Measurements from ENCODE around the gene RPP40.

Gene RPP40

DNA sequence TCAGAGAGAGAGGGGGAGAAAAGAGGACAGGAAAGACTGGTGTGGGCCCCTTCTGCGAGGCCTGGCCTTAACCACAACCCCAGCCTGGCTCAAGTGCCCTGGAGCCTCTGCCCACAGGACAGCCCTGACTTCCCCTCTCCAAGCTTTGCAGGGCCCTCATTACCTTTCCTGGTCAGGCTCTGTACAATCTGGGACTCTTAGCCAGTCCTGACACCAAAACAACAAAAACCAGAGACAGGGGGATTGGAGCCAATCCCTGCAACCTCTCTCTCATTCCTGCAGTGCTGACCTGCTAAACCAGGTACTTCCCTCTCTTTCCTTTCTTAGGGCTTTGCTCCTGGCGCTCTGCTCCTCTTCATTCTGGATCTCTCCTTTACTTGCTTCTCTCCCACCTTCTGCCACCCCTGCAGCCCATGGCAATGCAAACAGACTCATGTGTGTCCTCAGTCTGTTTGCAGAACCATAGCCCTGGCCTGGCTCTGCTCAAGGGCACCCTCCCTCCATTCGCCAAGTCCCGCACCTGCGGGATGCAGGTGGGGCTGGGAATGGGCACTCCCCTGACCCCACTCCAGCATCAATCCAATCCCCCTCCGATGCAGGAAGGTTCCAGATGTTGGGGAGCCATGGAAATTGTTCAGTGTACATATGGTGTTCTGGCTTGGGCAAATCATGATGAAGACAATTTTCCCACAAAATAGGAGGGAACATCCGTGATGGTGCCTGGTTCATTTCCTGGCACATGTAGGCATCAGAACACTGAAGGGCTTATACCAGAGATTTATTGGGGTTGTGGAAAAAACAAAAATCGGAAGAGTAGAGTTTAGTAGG lies 38.1 kb downstream of the RPP40 start:
- TF ChIP-seq CTCF (IDR thresholded peaks at IDR 0.05; ENCODE audit: low read depth, low read length) = no peak
- no peak for DNase-seq (ENCODE audit: low read depth in 2 of 2)
- H3K4me3 ChIP-seq (replicated peaks in 1 of 2; ENCODE audit: low read depth in 2 of 2, low read length in 2 of 2) = no peak overlapping the region

DNA sequence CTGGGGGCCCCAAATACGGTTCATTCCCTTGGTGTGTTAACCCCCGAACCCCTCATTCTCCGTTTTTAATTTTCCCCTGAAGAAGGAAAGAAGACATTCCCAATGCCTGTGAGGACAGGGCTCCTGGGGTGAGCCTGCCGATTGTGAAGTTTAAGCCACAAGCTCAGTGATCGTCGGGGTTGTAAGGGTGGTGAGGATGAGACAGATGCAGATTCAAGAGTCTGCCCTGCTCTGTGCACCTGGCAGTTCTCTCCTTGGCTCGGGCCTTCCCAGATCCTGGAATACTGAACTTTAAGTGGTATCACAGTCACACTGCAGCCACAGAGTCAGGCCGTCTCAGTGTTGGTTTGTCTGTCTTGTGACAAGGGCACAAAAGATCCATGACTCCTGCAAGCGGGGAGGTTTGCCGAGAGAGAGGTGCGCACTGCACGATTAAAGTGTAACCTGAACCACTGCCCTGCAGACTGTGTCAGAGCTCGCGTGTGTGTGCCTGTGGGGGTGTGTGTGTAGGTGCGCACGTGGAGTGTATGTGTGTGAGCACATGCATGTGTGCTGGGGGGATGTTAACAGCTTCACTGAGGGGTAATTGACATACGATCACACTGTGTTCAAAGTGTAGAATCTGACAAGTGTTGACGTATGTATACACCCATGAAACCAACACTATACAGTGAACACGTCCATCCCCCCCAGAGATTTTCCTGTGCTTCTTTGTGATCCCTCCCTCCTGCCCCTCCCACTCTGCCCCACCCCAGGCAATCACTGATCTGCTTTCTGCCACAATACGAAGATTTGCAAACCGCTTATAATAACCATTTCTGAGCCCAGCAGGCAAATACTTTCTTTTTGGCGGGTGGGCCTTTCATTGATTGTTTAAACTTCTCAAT lies 38.9 kb downstream of the RPP40 start:
- DNase-seq (ENCODE audit: low read depth in 2 of 2) = no peak
- no peak for TF ChIP-seq CTCF (IDR thresholded peaks at IDR 0.05; ENCODE audit: low read depth, low read length)

DNA sequence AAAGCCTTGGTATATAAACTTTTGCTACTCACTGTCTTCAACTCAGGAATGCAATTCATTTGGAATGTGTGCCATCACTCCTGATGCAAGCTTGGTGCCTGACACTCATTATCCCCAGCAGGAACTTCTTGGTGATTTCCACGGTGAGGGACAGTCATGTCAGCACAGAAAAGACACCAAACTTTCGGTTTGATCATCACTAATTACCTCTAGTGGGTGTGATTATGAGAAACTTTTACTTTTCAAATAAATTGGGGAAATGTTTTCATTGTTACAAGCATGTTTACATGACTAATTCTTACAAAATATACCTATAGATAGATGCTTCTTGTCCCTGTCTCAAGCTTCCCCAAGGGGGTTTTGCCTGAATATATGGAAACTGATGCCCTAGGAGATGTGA lies 40.9 kb downstream of the RPP40 start:
- no peak for TF ChIP-seq CTCF (IDR thresholded peaks at IDR 0.05; ENCODE audit: low read depth, low read length)
- H3K4me3 ChIP-seq (replicated peaks in 1 of 2; ENCODE audit: low read depth in 2 of 2, low read length in 2 of 2) = no peak overlapping the region
- DNase-seq (ENCODE audit: low read depth in 2 of 2) = no peak

More for the DNA sequence above, 38.9 kb downstream of the RPP40 start:
- H3K4me3 ChIP-seq (replicated peaks in 1 of 2; ENCODE audit: low read depth in 2 of 2, low read length in 2 of 2) = no peak overlapping the region

DNA sequence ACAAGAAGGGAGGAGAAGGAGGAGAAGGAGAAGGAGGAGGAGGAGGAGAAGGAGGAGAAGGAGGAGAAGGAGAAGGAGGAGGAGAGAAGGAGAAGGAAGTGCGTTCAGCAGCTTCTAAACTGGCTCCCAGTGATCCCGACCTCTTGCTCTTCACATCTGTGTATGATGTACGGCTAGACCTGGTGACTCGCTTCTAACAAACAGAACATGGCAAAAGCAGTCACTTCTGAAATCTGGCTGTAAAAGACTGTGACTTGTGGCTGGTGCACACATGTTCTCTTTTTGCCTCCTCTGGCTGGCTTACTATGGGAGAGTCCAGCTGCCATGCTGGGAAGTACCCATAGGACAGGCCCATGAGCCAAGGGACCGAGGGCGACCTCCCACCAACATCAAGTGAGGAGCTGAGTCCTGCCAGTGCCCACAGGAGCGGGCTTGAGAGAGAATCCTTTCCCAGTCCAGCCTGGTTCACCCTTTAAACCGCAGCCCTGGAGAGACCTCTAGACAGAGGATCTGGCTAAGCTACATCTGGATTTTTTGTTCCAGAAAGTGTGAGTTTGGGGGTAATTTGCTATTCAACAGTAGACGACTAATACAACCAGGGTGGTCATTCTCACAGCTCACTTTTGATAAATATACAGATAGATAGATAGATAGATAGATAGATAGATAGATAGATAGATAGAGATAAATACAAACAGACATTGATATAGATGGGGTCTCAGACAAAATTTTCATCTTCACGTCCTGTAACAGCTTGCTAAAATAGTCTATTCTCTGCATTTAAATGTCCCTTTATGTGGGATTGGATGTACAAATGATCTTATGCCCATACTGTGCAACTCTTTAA lies 42.3 kb downstream of the RPP40 start:
- DNase-seq (ENCODE audit: low read depth in 2 of 2) = peak in 1 of 2 donors; percentile 15
- no peak overlapping the region for H3K4me3 ChIP-seq (replicated peaks in 1 of 2; ENCODE audit: low read depth in 2 of 2, low read length in 2 of 2)
- no peak for TF ChIP-seq CTCF (IDR thresholded peaks at IDR 0.05; ENCODE audit: low read depth, low read length)

DNA sequence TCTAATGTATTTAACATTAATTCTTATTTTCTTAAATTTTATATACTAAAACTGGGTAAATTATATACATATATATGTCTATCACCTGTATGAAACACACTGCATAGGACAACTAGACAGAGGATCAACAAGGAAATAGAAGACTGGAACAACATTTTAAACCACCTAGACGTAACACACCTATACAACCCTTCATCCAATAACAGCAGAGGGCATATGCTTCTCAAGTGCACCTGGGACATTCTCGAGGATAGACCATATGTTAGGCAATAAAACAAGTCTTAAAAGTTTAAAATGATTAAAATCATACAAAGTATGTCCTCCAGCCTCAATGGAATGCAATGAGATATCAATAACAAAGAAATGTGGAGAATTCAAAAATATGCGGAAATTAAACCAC lies 45.2 kb downstream of the RPP40 start:
- no peak for DNase-seq (ENCODE audit: low read depth in 2 of 2)
- TF ChIP-seq CTCF (IDR thresholded peaks at IDR 0.05; ENCODE audit: low read depth, low read length) = no peak
- no peak overlapping the region for H3K4me3 ChIP-seq (replicated peaks in 1 of 2; ENCODE audit: low read depth in 2 of 2, low read length in 2 of 2)

DNA sequence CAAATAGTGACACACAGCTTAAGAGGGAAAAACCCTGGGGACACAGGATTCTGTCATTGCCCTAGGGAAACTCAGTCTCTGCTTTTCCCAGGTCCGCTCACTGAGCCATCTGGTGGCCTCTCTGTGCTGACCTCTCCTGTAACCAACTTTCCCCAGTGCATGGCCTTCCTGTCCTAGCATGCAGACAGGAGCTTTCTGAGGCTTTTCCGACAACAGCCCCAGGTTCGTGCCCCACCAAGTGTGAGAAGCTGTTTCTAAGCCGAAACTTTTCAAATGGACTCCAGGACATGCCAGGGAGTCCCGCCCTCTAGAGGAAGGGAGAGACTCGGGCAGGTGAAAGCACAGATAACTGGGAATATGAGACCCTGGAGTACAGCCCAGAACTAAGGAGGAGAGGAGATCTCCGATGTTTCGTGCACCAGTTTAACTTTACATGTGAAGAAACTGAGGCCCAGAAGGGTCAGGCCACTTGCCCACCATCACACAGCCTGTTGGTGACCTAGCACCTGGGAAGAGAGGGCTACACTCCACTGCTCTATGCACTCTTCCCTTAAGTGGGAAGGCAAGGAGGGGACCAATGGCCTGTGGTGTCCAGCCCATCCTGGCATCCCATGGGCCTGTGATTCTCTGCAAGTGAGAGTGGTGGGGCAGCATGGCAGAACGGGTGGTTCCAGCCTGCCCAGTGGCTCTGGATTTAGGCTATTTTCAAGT lies 46.2 kb downstream of the RPP40 start:
- no peak overlapping the region for H3K4me3 ChIP-seq (replicated peaks in 1 of 2; ENCODE audit: low read depth in 2 of 2, low read length in 2 of 2)
- peak in 1 of 2 donors; percentile 49 for DNase-seq (ENCODE audit: low read depth in 2 of 2)
- peak; percentile 21 for TF ChIP-seq CTCF (IDR thresholded peaks at IDR 0.05; ENCODE audit: low read depth, low read length)

Data from cardiac fibroblast (primary cell).